Measurements from ENCODE around the gene FRMD4A.
A peak's percentile ranks its signal among the peaks of the same experiment; 100 is the strongest.

The FRMD4A gene

DNA sequence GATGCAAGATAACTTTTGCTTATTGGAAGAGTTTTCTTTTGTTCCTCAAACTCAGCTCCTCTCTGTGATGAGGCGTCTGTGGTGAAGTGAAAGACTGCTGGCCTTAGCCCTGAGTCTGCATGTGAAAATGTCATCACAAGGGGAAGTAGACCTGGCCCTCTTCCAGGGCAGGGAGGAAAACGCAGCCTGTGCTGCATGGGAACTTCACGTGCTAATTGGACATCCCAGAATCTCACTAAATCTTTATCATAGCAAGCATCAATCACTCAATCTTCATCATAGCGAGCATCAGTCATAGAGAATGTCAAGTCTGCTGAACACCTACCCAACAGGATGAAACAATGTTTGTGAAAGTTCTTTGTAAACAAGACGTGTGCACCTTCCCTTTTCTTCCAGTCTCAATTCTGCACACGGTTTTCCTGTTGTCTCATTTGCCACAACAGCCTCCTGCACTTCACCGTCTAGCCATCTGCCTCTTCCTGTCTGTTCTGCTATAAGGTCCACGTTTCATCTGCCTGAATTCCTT is 314.6 kb downstream of the FRMD4A start:
- no peak for DNase-seq (ENCODE audit: low spot score)

DNA sequence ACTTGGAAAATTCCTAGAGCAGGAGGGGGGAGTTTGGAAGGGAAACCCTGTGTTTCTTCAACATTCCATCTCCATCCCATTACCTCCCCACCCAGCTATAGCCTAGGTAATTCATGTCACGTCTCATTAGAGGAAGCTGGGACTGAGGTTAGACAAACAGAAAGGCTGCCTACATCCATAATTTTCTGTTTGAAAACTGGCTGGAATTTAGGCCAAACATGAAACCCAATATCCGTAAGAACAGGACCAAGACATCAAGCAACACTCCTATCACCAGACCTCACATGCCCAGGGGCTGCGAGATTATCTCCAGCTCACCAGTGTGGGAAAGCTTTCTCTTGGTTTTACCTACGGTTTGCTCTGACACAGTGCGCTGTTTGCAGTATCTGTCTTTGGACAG is 316.3 kb downstream of the FRMD4A start:
- DNase-seq (ENCODE audit: low spot score): no peak

GRCh38 chr10:14010769-14011574 is 319.8 kb downstream of the FRMD4A start:
- DNase-seq (ENCODE audit: low spot score): no peak

DNA sequence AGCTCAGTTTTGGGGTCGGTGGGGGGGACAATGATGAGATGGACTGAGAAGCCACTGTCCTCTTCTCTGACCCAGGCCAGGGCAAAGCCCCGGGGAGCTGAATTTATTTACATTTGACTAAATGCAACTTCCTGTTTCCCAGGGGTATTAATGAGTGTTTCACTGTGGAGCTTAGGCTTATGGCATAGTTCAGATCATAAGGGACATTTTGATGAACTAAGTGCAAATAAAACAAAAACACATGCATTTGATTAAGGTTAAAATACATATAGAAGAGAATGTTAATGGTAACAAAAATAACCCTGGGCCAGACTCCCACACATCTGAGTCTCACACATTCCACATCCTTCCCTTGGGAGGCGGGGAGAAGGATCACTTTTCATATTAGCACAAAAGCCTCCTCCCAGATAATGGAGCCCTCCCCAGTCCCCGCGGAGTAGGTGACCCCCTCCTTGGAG is 320.6 kb downstream of the FRMD4A start:
- DNase-seq (ENCODE audit: low spot score): no peak

GRCh38 chr10:14009371-14010100 is 321.2 kb downstream of the FRMD4A start:
- DNase-seq (ENCODE audit: low spot score): peak; percentile 40

GRCh38 chr10:14008740-14009080 is 322.0 kb downstream of the FRMD4A start:
- DNase-seq (ENCODE audit: low spot score): no peak

GRCh38 chr10:14004536-14004935 is 326.2 kb downstream of the FRMD4A start:
- DNase-seq (ENCODE audit: low spot score): no peak

GRCh38 chr10:14003517-14004184 is 327.1 kb downstream of the FRMD4A start:
- DNase-seq (ENCODE audit: low spot score): no peak

GRCh38 chr10:14001298-14002040 is 329.3 kb downstream of the FRMD4A start:
- DNase-seq (ENCODE audit: low spot score): no peak

GRCh38 chr10:13998163-13998835 is 332.4 kb downstream of the FRMD4A start:
- DNase-seq (ENCODE audit: low spot score): no peak

GRCh38 chr10:13997650-13998049 is 333.1 kb downstream of the FRMD4A start:
- no peak for DNase-seq (ENCODE audit: low spot score)

DNA sequence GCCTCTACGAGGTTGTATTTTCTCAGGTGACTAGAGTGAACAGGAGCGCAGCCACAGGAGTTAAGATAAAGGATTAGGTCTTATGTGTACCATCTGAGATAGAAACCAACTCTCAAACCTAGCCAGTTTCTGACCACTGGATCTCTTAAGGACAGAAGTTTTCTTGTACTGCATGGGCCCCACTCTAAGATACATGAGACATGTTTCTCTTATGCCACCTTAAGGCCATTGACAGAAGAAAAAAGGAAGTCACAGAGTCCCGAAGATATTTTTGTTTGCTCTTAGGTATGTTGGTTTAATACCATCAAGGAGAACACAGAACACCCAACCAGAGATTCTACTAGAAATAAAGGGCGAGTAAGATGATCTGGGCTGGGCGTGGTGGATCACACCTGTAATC is 335.8 kb downstream of the FRMD4A start:
- no peak for DNase-seq (ENCODE audit: low spot score)

- no peak for DNase-seq (ENCODE audit: low spot score)
These were observed 337.0 kb downstream of the FRMD4A start for GRCh38 chr10:13993673-13994089.

DNA sequence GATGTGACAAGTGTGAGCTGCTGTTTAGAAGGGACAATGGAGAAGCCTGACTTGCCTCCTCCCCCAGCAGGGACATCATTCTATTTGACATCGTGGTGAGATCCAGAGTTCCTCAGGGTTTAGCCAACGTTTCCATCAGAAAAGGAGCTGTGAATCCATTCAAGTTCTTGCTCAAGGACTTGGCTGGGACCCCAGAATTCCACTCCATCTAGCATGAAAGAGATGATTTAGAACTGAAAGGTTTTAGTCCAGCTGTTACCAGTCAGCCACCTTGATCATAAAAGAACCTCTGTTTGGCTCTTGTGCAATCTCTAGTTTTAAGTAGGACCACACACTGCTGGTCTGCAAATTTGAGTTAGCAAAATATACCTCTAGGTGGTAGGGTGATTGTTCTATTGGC is 337.6 kb downstream of the FRMD4A start:
- DNase-seq (ENCODE audit: low spot score): no peak

DNA sequence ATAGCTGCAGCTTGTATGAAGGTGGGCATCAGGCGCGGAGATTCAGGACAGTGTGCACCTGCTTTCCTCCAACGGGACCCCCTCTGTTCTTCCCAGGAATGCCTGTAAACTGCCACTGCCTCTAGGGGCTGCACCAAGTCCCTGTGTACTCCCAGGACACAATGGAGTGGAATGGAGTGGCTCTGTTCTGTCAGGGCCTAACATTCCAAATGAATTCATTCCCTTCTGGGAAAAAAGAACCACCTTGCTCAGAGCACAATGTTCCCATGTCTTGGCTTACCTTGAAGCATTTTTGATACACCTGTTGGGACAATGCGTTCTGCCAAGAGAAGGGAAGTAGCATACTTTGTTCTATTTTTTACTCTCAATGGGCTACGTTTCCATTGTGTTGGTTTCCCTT is 339.4 kb downstream of the FRMD4A start:
- DNase-seq (ENCODE audit: low spot score): no peak

GRCh38 chr10:13990946-13991345 is 339.8 kb downstream of the FRMD4A start:
- no peak for DNase-seq (ENCODE audit: low spot score)

DNA sequence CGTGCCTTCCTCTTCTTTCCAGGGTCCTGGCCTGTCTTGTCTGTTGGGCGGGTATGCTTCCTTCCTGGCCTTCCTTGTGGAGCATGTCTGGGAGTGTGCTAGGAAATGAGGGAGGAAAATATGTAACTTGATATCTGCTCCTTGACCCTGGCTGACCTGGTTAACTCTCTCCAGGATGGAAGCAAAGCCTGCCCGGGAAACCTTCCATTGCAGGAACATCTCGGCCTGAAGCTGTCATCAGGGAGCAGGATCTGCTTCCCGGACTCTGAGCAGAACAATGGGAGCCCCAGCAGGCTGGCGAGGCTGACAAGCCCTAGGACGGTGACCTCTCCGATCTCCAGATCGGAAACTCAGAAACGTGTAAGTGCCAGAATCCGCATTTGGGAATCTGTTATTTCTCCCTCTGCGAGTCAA is 340.3 kb downstream of the FRMD4A start:
- no peak for DNase-seq (ENCODE audit: low spot score)

GRCh38 chr10:13989616-13990015 is 341.1 kb downstream of the FRMD4A start:
- DNase-seq (ENCODE audit: low spot score): no peak

GRCh38 chr10:13987446-13987845 is 343.3 kb downstream of the FRMD4A start:
- DNase-seq (ENCODE audit: low spot score): no peak

DNA sequence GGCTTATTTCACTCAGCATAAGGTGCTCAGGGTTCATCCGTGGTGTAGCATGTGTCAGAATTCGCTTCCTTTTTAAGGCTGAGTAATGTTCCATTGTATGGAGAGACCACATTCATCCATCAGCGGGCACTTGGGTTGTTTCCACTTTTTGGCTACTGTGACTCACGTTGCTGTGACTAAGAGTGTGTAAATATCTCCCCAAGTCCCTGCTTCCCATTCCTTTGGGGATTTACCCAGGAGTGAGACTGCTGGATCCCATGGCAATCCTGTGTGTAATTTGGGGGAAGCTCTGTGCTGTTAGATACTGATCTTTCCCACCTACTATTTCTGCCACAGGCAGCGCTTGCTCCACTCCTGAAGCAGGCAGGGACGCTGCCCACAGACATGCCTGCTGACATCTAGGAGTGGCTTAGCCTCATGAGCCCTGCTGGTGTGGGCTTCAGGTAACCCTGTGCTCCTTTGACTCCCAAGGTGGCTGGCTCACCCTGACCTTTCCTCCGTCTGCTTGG is 346.0 kb downstream of the FRMD4A start:
- DNase-seq (ENCODE audit: low spot score): no peak

DNA sequence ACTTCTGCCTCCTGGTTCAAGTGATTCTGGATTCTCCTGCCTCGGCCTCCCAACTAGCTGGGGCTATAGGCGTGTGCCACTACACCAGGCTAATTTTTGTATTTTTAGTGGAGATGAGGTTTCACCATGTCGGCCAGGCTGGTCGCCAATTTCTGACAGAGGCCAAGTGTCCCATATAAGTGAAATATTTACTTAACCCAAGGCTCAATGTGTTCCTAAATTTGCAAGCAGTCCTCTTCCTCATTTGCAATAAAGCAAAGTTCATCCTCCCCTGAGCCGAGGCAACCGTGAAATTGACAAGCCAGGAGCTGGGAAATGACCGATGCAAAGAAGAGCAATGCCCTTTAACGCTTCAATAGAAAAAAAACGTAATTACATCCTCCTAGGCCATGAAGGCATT is 347.7 kb downstream of the FRMD4A start:
- DNase-seq (ENCODE audit: low spot score): no peak
